ENCODE measurements around the gene CUBN.
A peak's percentile ranks its signal among the peaks of the same experiment; 100 is the strongest.

CUBN gene

GRCh38 chr10:17006631-17007417, 122.8 kb downstream of the CUBN start:
- DNase-seq = no peak

DNA sequence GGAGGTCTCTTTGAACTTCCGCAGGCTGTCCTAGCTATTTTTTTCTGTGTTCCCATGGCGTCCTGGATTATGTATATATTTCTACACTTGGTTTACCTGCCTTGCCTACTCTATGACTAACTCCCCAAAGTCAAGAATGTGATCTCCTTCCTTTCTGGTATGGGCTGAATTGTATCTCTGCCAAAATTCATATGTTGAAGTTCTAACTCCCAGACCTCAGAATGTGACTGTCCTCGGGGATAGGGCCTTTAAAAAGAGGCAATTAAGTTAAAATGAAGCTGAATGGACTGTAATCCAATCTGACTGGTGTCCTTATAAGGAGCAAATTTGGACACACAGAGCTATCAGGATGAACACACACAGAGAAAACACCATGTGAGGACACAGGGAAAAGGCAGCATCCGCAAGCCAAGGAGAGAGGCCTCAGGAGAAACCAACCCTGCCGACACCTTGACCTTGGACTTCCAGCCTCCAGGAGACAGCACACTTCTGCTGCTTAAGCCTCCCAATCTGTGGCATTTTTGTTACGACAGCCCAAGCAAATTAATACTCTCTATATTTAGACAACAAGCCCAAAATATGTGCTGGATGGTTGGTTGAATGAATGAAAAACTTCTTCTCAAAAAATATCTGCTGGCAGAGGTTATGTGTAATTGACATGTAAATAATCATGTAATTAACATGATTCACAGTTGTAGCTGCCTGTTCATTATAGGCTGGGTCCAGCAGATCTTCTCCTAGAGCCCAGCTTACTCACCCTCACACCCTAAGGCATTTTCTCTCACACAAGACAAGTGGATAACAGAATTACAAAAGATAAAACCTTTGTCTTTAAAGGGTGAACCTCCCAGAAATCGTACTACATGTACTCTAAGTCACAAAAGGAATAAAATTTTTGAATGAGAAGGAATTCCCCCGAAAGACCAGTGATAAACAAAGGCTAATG, 123.7 kb downstream of the CUBN start:
- no peak for DNase-seq

DNA sequence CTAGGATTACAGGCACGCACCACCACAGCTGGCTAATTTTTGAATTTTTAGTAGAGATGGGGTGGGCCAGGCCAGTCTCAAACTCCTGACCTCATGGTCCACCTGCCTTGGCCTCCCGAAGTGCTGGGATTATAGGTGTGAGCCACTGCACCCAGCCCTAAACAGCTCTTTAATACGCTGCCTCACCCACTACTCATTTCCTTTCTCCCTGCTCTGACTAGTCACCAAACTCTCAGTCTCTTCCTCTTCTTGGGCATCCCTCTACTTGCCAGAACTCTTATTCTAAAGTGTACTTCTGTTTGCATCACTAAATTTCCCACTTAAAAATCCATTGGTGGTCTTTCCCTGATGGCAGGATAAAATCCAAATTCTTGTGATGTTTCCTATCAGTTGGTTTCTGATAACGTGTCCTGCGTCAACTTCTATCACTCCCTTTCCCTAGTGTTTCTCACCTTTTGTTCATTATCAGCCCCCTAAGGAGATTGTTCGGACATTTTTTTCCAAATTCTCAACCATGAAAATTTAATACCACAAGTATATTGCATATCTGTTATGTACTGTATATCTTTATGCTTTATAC, 124.7 kb downstream of the CUBN start:
- no peak for DNase-seq

- no peak for DNase-seq
These were observed 125.8 kb downstream of the CUBN start for GRCh38 chr10:17003651-17004286.

DNA sequence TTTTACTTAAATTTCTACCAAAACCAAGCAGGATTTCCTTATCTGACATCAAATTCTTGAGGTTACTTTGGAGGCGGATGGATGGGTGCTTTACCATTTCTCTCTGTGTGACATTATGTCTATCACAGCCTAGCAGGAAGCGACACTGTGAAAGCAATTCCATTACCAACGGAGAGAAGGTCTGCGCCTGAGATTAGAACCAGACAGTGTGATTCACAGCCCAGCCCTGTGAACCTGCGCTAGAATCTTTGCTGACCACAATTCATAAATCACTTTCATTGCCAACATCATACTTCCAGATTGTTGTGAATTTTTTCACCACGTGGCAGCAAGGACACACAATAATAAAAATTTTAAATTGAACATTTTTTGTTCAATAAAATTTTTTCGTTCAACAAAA, 126.5 kb downstream of the CUBN start:
- peak; percentile 72 for DNase-seq

DNA sequence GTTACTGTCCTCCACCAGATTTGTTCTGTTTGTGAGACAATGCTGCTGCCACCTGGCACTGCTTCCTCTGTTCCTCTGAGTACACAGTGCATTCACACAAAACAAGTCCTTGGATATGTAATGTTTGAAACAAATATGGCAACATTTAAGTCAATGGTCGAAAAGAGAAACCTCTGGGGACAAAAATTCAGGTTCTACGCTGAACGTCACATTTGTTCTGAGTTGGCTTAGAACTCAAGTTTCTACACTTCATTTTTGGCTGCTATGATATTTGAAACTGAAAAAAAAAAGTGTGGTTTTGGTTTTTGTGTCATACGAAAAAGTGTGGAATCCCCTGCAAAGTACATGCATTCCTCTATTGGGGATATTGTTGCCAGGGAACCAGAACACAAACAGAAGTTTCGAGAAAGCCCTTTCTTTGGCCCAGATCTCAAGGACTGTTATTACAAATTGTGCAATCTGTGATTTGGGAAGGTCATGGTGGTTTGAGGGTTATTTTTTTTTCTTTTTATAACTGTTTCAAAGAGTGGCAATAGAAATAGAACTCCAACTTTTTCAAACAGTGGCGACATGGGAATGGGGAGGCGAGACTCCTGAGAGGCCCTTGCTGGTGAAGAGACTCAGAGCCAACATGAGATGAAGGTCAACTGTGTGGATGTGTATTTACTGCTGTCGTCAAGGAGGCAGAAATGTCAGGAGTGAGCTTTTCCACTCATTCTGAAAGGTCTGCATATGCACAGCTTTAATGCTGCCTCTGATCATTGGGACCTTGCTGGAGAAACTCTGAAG, 127.5 kb downstream of the CUBN start:
- no peak for DNase-seq

- no peak for DNase-seq
These were observed 128.3 kb downstream of the CUBN start for GRCh38 chr10:17001297-17001744.

DNA sequence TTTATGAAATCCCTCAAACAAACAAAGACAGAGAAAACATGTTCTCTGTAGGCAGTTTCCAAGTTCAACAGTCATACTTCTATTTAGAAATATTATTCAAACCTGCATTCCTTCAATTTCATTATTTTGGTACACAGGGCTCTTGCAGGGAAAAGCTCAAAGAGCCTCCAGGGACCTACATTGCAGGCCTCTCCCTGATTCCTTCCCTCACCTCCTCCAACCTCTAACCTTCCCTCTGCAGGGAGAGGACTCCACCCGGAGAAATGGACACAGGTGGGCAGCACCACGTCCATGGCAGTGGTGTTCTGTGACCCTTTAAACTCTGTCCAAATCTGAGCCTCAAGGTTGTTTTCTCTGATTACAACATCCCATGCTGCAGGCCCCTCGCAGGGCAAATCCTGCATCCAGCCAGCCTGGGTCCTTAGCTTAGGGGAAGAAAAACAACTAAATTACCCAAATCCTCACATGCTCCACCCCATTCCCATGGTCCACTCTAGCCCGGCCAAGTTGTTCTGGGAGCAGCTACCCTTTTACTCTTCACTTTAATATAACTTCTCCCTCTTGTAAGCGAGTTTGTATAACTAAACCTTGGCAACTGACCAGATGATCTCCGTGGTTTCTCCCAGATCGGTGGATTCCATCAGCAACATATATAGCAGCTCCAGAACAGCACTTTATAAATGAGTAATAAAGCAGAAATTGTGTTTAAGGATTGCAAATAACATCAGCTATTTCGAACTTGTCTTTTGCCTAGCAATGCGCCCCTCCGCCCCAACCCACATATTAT, 129.8 kb downstream of the CUBN start:
- DNase-seq = no peak

DNA sequence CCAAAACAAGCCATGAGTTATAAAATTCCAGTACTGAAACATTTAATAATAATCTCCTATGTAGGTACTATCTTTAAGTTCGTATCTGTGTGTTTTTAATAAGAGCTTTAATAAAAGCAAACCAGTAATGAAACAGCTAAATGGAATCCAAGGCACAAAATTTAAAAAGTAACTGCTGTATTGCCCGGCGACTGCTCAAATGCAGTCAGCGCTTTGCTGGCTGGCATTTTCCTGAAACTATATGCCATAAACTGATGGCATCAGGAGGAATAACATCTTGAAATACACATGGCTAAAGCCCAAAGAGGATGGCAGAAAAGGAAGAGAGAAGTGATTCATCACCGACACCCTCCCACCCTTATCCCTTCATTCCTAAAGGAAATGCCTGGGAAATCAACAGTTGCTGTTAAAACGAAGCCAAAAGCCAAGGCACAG, 133.1 kb downstream of the CUBN start:
- DNase-seq = no peak

GRCh38 chr10:16995867-16996529, 133.6 kb downstream of the CUBN start:
- DNase-seq = no peak

DNA sequence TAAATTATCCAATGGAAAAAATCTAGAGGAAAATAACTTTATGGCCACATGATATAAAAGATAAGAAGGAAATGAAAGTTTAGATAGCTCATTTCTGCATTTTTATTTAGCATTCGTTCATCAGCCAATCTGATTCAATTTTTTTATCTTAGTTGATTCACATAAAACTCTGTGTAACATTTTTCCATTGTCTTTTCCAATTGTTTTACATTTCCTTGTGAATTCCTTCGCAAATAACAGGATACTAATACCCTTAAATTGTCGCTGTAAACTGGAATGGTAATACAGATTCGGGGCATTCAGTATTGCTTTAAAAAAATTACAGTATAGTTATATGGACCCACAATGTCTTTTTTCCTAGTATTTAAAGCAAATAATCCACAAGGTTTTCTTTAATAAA, 136.4 kb downstream of the CUBN start:
- no peak for DNase-seq

GRCh38 chr10:16992611-16993119, 136.9 kb downstream of the CUBN start:
- DNase-seq = no peak

GRCh38 chr10:16991011-16991410, 138.6 kb downstream of the CUBN start:
- no peak for DNase-seq

- no peak for DNase-seq
These were observed 139.8 kb downstream of the CUBN start for GRCh38 chr10:16989826-16990293.

DNA sequence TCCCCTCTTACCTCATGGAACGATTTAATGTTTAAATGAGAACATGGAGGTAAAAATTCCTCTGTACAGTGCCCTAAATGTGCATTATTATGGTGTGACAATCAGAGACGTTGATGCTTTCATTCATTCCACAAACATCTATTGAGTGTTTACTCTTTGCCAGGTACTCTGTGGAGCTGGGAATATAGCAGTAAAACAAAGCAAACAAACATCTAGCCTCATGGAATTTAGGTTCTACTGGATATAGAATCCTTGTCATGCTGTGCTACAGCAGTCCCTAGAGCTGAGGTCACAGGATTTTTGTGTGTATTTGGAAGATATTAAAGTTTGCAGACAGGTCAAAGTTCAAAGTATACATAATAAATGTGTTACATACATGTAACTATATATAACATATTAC, 140.7 kb downstream of the CUBN start:
- DNase-seq = no peak

- no peak for DNase-seq
These were observed 141.5 kb downstream of the CUBN start for GRCh38 chr10:16987976-16988610.

DNA sequence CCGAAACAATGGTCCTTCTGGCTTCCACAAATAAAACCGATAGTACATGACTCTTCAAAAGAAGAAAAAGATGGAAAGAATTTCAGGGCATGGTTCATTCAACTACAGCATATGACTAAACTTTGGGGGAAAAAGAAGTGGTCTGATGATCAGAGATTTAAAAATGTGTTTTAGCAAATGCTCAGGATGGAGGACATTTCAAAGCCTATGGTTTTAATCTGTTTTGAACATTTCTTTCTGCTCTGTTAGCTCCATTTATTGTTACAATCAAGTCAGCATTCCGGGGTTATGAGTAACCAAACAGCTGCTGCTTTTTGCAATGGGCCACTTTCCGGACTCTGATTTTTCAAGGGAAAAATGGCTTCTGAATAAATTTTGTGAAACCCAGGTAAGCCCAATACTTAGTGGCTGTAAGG, 142.4 kb downstream of the CUBN start:
- no peak for DNase-seq

DNA sequence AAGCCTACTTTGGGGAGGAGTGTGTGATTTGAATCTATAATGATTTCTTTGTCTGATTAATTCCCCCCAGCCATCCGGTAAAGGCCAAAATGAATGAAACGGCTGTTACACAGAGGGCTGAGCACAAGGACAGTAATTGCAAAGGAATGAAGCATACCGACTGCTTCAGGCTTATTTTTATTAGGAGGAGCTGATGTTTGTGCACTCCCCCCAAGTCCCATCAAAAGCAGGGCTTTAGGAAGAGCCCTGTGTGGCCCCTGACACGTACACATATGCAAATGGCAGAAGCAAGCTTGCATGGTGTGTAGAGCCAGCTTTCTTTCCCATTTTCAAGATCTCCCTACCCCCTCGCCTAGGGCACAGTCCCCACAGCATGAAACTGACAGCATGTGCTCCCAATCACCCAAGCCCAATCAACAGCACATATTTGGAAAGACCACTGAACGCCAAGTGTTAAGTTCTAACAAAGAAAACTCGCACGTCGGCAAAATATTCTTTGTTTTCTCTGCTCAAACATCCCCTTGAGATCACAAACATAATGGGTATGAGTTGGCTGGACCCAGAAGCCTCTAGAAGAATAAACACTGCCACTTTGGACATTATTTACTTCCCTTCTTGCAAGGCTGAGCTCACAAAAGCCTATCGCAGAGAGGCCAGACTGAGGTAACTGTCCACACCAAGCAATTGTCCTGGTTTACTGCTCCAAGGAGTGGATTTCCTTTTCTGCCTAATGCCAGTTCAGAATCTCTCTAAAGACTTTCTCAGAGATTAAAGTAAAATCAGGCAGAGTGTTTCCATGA, 143.0 kb downstream of the CUBN start:
- no peak for DNase-seq

DNA sequence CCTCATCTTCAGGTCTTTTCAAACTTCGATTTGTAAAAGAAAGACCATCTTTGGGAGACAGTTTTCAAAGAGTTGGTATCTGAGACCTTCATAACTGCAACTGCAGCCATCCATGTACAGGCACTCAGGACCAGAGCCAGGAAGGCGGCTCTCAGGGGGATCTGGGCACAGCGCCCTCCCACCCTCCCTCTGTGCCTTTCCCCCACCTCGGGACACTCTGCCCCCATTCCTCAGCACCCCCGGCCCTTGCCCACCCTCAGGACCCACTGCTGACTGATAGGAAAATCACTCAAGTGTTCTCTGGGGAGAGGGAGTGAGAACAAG, 143.6 kb downstream of the CUBN start:
- no peak for DNase-seq

Data from stimulated activated CD4-positive, alpha-beta T cell treated with anti-CD3 and anti-CD28 coated beads, Interleukin-1b, Interleukin-23, amount 100 ng/mL, for 48 hours (primary cell).